ENCODE measurements around the gene CXorf49.
"Not testable (repeated sequence)": the region's sequence is repeated elsewhere in the genome, so short reads cannot be mapped to it uniquely, and the experiment has no call there.

Gene CXorf49

DNA sequence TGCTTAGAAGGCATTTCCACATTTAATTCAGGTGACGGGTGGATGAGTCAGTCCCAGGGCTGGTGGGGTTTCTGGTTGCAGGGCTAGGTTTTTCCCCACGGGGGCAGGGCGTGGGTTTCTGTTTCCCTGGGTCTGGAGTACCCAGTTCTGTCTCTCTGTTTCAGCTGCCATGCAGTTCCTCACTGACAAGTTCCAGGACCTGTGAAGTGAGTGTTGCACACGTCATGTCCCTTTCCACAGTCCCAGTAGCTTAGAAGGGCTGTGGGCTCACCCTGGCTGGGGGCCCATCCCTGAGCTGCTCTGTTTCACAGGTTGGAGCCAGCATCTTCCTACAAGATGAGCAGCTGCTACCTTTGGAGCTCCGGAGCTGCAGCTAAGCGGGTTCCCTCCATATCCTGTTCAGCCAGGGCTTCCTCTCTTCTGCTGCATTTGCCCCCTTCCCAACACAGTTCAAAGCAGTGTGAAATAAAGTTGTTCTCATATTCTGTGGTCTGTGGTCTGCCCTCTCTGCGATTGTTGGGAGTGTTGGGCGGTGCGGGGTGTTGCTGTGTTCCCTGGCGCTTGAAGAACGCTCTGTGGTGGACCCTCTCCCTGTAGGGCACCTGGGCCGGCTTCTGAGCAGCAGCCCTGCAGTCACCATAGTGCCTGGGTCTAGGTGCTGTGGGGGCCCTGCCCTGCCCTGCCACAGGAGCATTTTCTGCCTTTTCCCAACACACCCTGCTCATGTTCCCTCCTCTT, 46.9 kb downstream of the CXorf49 start:
- DNase-seq, result no peak

DNA sequence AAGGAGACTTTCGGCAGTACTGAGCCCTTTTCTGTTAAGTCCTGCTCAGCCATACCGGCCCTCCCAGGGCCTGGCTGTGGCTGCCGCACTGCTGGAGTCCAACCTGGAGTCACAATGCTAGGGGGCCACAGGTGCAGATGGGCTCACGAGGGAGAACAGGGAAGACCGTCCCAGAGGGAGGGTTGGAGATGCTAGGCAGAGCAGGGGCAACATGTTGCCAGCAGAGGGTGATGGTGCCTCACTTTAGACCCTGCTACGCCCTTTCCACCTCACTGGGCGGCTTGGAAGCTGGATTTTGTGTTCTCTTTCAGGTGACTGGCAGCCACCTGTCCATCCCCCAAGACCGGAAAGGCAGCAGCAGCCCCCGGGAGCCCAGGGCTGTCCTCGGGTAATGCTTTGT, 48.1 kb downstream of the CXorf49 start:
- DNase-seq, result not testable (repeated sequence)

DNA sequence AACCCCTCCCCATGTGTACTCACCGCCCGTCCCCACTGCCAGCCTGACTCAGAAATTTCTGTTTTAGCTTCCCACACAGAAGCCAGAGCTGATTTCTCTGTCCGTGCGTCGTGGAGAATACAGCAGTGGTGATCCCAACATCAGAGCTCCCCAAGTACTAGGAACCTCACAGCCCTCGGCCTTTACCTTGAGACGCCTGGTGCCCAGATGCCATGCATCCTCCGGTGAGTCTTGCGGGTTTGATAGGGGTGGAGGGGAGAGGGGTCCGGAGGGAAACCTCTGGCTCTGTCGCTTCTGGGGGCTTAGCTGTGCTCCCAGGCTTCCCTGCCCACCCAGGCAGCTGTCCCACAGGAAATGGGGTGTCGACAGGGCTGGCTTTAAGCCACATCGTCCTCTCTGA, 48.6 kb downstream of the CXorf49 start:
- DNase-seq, result no peak

DNA sequence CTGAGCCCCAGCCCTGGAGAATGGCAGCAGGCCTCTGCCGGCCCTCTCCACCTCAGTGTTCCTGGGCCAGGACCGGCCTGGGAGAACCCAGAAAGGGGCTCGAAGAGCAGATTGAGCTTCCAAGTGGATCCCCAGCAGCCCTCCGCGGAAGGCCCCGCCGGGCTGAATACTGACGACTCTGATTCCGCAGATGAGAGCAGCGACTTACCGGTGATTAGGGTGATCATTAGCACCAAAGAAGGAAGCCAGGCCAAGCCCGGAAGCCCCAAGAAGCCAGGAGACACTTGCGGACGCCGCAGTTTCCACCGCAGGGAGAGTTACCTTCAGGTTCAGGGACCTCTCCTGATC, 49.9 kb downstream of the CXorf49 start:
- no peak for DNase-seq

DNA sequence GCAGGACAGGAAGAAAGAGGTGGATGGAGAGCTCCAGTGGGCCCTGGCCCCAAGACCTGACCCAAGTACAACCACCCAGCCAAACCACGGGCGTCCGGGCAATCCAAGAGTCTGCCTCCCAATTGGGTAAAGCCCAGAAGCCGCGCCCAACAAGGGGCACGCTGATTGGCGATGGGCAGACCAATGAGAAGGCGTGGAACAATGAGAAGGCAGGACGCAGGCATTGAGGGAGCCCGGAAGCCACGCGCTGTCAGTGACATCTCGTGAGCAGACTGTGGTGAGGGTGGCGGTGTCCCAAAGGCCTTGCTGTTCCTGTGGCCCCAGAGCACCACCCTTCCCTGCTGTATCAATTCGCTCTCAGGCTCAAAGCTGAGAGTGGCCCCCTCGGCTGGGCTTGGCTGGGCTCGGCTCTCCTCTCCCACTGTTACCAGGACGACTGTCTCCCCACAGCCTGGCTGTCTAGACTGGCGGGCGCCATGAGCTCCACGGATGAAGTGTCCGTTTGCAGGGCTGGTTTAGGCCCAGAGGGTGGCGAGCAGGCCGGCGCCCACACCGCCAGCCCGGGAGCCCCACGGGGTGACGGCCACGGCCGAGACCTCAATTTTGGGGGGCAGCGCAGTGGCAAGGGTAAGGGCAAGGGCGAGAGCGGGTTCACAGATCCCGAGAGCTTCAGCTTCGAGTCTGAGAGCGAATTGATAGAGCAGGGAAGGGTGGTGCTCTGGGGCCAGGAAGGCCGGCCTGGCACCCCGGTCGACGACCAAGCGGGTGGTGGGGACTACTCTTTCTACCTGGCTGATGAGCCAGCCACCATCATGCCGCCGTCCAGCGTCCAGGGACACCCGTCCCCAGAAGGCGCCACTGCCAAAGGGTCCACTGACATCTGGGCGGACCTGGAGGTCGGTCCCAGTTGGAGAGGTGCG, 50.5 kb downstream of the CXorf49 start, which contains the start of gene LOC101059915:
TSS of gene LOC101059915 (plus strand) at position 219 of the 920 bp plus-strand sequence.
- DNase-seq, result no peak

DNA sequence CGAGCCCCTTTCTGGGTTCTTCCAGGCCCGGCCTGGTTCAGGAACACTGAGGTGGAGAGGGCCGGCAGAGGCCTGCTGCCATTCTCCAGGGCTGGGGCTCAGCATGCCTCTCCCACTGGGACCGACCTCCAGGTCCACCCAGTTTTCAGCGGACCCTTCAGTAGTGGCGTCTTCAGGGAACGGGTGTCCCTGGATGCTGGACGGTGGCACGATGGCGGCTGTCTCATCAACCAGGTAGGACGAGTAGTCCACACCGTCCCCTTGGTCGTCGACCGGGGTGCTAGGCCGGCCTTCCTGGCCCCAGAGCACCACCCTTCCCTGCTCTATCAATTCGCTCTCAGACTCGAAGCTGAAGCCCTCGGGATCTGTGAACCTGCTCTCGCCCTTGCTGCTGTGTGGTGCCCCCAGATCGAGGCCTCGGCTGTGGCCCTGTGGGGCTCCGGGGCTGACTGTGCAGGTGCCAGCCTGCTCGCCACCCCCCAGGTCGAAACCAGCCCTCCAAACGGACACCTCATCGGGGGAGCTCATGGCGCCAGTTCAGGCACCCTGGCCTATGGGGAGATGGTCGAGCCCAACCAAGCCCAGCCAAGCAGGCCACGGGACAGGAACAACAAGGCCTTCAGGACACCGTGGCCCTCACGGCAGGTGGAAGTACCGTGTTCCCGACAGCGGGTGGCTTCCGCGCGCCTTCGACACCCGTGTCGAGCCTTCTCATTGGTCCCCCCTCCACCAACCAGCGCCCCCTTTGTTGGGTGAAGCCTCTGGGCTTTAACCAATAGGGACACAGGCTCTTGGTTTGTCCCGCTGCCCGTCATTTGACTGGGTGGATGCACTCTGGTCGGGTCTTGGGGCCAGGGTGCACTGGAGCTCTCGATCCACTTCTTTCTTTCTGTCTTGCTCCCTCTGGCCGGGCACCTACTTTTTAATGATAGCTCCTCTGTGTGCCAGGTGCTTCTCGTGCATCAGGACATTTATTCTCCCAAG, 51.6 kb downstream of the CXorf49 start:
- no peak for DNase-seq

DNA sequence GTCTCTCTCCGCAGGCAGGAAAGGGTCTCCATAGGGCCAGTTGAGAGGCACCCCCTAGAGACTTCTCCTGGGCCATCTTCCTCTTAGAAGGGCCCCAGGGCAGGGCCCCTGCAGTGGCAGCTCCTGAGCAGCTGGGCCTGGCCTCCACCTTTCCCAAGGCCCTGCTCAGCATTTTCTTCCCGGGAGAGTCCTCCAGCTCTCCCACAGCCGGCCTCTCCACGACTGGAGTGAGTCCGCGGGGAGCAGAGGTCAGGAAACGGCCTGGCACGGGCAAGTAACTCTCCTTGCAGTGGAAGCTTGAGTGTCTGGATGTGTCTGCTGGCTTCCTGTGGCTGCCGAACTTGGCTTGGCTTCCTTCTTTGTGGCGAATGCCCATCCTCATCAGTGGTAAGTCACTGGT, 52.3 kb downstream of the CXorf49 start:
- no peak for DNase-seq

DNA sequence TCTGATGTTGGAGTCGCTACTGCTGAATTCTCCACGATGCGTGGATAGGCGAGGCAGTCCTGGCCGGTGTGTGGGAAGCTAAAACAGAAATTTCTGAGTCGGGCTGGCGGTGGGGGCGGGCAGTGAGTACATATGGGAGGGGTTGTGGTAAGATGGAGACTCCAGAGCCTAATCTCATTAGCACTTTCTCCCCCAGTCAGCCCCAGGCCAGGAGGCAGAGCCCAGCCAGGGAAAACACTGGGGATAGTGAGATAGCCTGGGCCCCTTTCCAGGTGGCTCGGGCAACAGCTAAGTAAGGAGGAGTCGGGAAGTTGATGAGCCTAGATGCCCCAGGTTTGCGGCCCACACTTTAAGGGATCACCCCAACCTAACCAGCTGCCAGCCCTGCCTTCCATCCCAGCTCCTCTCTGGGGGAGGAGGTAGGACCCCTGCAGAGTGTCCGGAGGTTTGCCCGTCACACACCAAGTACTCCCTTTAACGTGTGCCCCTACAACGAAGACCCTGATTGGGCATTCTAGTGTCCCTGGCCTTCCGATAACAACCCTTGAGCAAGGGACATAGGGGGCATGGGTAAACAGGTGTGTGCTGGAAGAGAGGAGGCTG, 53.1 kb downstream of the CXorf49 start:
- DNase-seq, result no peak

All from islet precursor cell (in vitro differentiated cells).